Heart left ventricle (tissue), 16 donors: ENCODE results near the gene KPNA6. TPM values are rescaled to one million over a fixed set of nuclear protein-coding genes. Genes with fewer than 3 reads are reported as not detected.

Source experiments
- ATAC-seq, 4 donors: fragments of 200-7000 bp; cut with Tn5 transposase; one replicate each; pipeline ENCODE4 v1.9.1; 2020 to 2022; ENCODE audit warnings: moderate library complexity in 4 of 4, mild to moderate bottlenecking in 3 of 4, moderate number of reproducible peaks in 1 of 4
- DNase-seq, 5 donors: peaks; one replicate each; pipeline ENCODE4 v3.0.0-alpha.2; 2020
- H3K27ac ChIP-seq, 12 donors: fragments of 200-600 bp; sonication (generic) in 4 of 12; one replicate each; pipeline versions ENCODE4 v1.5.0 to v1.8.0; 2016 to 2022; ENCODE audit warnings: mild to moderate bottlenecking in 2 of 12
- H3K27me3 ChIP-seq, 9 donors: fragments of 200-600 bp; sonication (generic) in 2 of 9; one replicate each; pipeline versions ENCODE4 v1.5.1 to v1.8.0; 2016 to 2022; ENCODE audit warnings: mild to moderate bottlenecking in 3 of 9
- H3K36me3 ChIP-seq, 9 donors: fragments of 200-600 bp; sonication (generic) in 2 of 9; one replicate each; pipeline versions ENCODE4 v1.5.0 to v1.8.0; 2018 to 2022; ENCODE audit warnings: mild to moderate bottlenecking in 2 of 9
- H3K4me1 ChIP-seq, 12 donors: fragments of 200-600 bp; sonication (generic) in 4 of 12; one replicate each; pipeline versions ENCODE4 v1.5.0 to v1.8.0; 2016 to 2022; ENCODE audit warnings: mild to moderate bottlenecking in 3 of 12
- H3K4me3 ChIP-seq, 12 donors: fragments of 200-600 bp; sonication (generic) in 4 of 12; one replicate each; pipeline versions ENCODE4 v1.5.0 to v1.8.0; 2017 to 2022; ENCODE audit warnings: mild to moderate bottlenecking in 9 of 12, moderate library complexity in 4 of 12
- H3K9me3 ChIP-seq, 12 donors: fragments of 200-600 bp; sonication (generic) in 4 of 12; one replicate each; pipeline versions ENCODE4 v1.5.0 to v1.8.0; 2016 to 2022; ENCODE audit warnings: mild to moderate bottlenecking in 1 of 12
- POLR2A ChIP-seq, 2 donors: fragments of 450-650 bp; IDR thresholded peaks; one replicate each; pipeline ENCODE4 v1.6.1; 2017; ENCODE audit warnings: antibody characterized with exemption in 2 of 2, mild to moderate bottlenecking in 2 of 2, moderate library complexity in 2 of 2
- WGBS, 4 donors: extraction: QIAGEN DNeasy Blood & Tissue Kit in 2 of 4; methylation state at CpG; one replicate each; pipeline versions ENCODE4 v1.1.5 to v1.1.7; 2013 to 2018; 5-methylcytosine and 5-hydroxymethylcytosine counted together
- intact Hi-C, 10 donors: fragments of 100-400 bp; cut with DNase I; formaldehyde crosslinking; loops; one replicate each; pipeline versions ENCODE4 v1.11.1 to v1.14.2; 2022
- polyA plus RNA-seq, 2 donors: library from polyadenylated mRNA; stranded (reverse); fragments of 200-250 nt; gene quantifications; one replicate each; pipeline ENCODE4 v1.2.3, GENCODE V29; 2013
- total RNA-seq, 9 donors: library from RNA; depleted of rRNA in 2 of 9; stranded (reverse); fragments of >200 nt in 2 of 9; fragmentation: NEBNext Ultra II Directional in 3 of 9; extraction: Animal tissue kit (Norgen Biotek cat#: 25700) in 3 of 9; gene quantifications; one replicate each; pipeline versions ENCODE4 v1.1.0 to v1.2.4, GENCODE V29; 2016 to 2023
- TF ChIP-seq, protein P1 (sequence below), 12 donors: fragments of 200-600 bp; sonication (generic) in 4 of 12; IDR thresholded peaks; one replicate each; pipeline versions ENCODE4 v1.5.0 to v1.8.0; 2018 to 2022; ENCODE audit warnings: antibody characterized with exemption in 12 of 12, mild to moderate bottlenecking in 5 of 12
- donor health status: ischemic (EF 13 %, LVEDD 7.1; RV severe dilation, severe dysfunction).
- donor health status: healthy with polysubstance abuse.
- donor health status: DM: no; HTN: yes; CAD: no.
- donor health status: DM: no; HTN: no; CAD: no.
- donor health status: ischemic (EF 25% LVEDD 6.9; RV normal size, moderate dysfunction).
- donor health status: ischemic (EF 25% LVEDD 5.7; RV mildly dilated, moderate dysfunction).
- donor health status: healthy.
- donor health status: DM: yes; HTN: yes; CAD: no.
- donor health status: ischemic (EF 35%, LVEDD 5.7; RV mildly dilated, moderate dysfunction).
- donor health status: nonischemic (EF 11% LVEDD 7.7; RV severe dilation, severe dysfunction).
- donor health status: DM: yes; HTN: yes; CAD: no.
- donor health status: PGD.
- donor health status: ischemic (EF 29% LVEDD 5.4; RV normal size, mild dysfunction).
- donor health status: nonischemic (EF 23%, LVEDD 6.1; RV moderate dilation, normal function).

KPNA6 gene
- total and polyA plus RNA-seq, 11 donors: 10.2 to 99.2 (median 75.2) TPM

DNA sequence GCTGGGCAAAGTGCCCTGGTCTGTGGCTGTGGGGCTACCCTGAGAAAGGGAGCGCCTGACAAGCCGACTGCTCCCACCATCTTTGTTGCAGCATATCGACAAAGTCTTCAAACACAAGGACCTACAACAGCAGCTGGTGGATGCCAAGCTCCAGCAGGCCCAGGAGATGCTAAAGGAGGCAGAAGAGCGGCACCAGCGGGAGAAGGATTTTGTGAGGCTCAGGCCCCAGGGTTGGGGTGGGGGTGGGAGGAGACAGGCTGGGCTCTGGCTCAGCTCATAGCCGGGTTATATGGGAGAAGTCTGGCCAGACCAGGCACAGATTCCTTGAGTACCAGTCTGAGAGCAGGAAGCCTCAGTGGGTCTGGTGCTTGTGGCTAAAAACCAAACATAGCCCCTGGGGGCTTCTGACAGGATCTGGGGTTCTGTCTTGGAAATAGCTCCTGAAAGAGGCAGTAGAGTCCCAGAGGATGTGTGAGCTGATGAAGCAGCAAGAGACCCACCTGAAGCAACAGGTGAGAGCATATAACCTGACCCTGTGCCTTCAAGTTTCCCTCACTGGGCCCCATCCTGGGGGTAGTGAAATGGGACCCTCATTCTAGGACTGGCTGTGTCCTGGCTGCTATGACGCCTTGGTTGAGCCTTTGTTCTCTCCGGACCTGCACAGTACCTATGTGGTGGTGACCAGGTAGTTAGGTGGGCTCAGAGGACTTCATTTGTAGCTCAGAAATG is 84.5 kb downstream of the KPNA6 start:
- intact Hi-C loops: no loop called here
- no peaks in the 10 kb centered on the region for H3K9me3 ChIP-seq
- peaks cover 0 to 17% (median 0%) of the 10 kb centered on the region in 12 donors for H3K4me1 ChIP-seq
- peaks cover 2 to 100% (median 99%) of the 10 kb centered on the region in 9 donors for H3K36me3 ChIP-seq
- no peak overlapping the region for H3K4me3 ChIP-seq
- no peaks in the 10 kb centered on the region for H3K27me3 ChIP-seq
- no peak overlapping the region for H3K27ac ChIP-seq
- WGBS, 4 donors: 78 to 95% (median 89%) methylated on average over 8 of the region's 8 CpGs
- TF ChIP-seq, protein P1, sequence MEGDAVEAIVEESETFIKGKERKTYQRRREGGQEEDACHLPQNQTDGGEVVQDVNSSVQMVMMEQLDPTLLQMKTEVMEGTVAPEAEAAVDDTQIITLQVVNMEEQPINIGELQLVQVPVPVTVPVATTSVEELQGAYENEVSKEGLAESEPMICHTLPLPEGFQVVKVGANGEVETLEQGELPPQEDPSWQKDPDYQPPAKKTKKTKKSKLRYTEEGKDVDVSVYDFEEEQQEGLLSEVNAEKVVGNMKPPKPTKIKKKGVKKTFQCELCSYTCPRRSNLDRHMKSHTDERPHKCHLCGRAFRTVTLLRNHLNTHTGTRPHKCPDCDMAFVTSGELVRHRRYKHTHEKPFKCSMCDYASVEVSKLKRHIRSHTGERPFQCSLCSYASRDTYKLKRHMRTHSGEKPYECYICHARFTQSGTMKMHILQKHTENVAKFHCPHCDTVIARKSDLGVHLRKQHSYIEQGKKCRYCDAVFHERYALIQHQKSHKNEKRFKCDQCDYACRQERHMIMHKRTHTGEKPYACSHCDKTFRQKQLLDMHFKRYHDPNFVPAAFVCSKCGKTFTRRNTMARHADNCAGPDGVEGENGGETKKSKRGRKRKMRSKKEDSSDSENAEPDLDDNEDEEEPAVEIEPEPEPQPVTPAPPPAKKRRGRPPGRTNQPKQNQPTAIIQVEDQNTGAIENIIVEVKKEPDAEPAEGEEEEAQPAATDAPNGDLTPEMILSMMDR (IDR thresholded peaks at IDR 0.05): no peak
- no peak for TF ChIP-seq POLR2A (IDR thresholded peaks at IDR 0.05)
- ATAC-seq (no peak), DNase-seq (no peak)

DNA sequence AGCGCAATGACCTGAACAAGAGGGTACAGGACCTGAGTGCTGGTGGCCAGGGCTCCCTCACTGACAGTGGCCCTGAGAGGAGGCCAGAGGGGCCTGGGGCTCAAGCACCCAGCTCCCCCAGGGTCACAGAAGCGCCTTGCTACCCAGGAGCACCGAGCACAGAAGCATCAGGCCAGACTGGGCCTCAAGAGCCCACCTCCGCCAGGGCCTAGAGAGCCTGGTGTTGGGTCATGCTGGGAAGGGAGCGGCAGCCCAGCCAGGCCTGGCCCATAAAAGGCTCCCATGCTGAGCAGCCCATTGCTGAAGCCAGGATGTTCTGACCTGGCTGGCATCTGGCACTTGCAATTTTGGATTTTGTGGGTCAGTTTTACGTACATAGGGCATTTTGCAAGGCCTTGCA is 87.1 kb downstream of the KPNA6 start:
- intact Hi-C loops: no loop called here
- Histone ChIP-seq H3K9me3 (no peaks in the 10 kb centered on the region), H3K4me3 (no peak overlapping the region), H3K4me1 (peaks cover 0 to 32% (median 12%) of the 10 kb centered on the region in 12 donors), H3K27me3 (no peaks in the 10 kb centered on the region), H3K27ac (no peak overlapping the region), H3K36me3 (peaks cover 2 to 86% (median 81%) of the 10 kb centered on the region in 9 donors)
- TF ChIP-seq, protein P1 (IDR thresholded peaks at IDR 0.05): no peak
- no peak for TF ChIP-seq POLR2A (IDR thresholded peaks at IDR 0.05)
- DNase-seq (no peak), ATAC-seq (no peak)
- WGBS, 4 donors: 84 to 95% (median 91%) methylated on average over 4 to 6 of the region's 6 CpGs

DNA sequence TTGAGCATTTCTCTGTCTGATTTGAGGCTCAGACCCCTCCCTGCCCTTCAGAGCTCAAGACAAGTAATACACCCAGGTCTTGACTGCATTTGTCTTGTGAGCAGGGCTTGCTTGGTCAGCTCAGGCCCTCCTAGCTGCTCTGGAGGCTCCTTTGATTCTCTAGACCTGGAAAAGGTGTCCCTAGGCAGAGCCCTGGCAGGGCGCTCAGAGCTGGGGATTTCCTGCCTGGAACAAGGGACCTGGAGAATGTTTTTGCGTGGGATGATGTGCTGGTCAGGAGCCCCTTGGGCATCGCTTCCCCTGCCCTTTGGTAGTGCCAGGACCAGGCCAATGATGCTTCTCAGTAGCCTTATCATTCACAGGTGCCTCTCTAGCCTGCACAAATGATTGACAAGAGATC is 87.7 kb downstream of the KPNA6 start:
- Histone ChIP-seq H3K27me3 (no peaks in the 10 kb centered on the region), H3K4me3 (no peak overlapping the region), H3K4me1 (peaks cover 0 to 35% (median 14%) of the 10 kb centered on the region in 12 donors), H3K9me3 (no peaks in the 10 kb centered on the region), H3K27ac (no peak overlapping the region), H3K36me3 (peaks cover 2 to 81% (median 76%) of the 10 kb centered on the region in 9 donors)
- intact Hi-C loops: no loop called here
- 83 to 94% (median 87%) methylated on average over 3 of the region's 3 CpGs for WGBS, 4 donors
- no peak for DNase-seq
- ATAC-seq: no peak
- TF ChIP-seq POLR2A (IDR thresholded peaks at IDR 0.05): no peak
- TF ChIP-seq, protein P1 (IDR thresholded peaks at IDR 0.05): no peak

DNA sequence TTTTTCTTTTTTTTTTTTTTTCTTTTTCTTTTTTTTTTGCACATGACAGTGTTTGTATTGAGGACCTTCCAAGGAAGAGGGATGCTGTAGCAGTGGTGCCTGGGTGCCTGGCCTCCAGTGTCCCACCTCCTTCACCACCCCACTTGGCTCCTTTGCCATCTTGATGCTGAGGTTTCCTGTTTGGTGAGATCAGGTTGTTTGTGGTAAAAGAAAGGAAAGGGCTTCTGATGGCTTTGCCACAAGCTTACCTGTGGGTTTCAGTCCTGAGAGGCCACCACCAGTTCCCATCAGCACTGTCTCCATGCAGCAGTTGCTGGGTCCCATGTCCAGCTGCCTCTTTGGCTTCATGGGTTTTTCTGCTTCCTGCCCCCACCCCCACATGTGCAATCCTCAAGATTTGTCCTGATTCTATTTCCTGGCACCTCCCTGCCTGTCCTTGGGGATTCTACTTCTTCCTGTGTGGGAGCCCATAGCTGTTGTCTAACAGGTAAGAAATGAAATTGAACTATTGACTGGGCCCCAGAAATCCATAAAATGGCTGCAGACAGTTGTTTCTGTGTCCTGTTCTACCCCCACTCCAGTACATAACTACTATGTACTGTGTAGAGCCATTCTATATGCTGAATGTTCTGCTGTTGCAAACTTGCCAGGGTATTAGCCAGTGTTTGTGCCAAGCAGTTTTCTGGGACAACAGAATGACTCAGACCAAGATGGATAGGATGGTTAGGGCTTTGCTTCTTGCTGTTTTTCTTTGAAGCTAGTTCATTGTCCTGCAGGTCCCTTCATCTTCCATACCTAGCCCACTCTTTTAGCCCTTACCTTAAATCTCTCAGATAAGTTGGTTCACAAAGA is 88.3 kb downstream of the KPNA6 start:
- Histone ChIP-seq H3K27me3 (no peaks in the 10 kb centered on the region), H3K27ac (peak overlapping the region in 1 of 12 donors; percentile 9), H3K4me1 (peaks cover 0 to 39% (median 15%) of the 10 kb centered on the region in 12 donors), H3K9me3 (no peaks in the 10 kb centered on the region), H3K36me3 (peaks cover 2 to 74% (median 69%) of the 10 kb centered on the region in 9 donors), H3K4me3 (no peak overlapping the region)
- no peak for TF ChIP-seq POLR2A (IDR thresholded peaks at IDR 0.05)
- TF ChIP-seq, protein P1 (IDR thresholded peaks at IDR 0.05): no peak
- no peak for DNase-seq
- intact Hi-C loops: no loop called here
- no peak for ATAC-seq
